IPS-18c (cell line): ENCODE results near the gene SMURF1.

ENCODE experiments used
- H3K4me3 ChIP-seq: 2 replicates; pipeline ENCODE4 v1.7.0; 2013; ENCODE audit warnings: low read depth, mild to moderate bottlenecking, low read length, moderate library complexity; ENCODE audit not compliant: insufficient read depth
- H3K9me3 ChIP-seq: one replicate; pipeline ENCODE4 v1.6.1; 2013; ENCODE audit warnings: mild to moderate bottlenecking, low read length, moderate library complexity; ENCODE audit not compliant: control insufficient read depth, insufficient read depth

SMURF1 gene

GRCh38 chr7:98996150-98996552 is 147.8 kb downstream of the SMURF1 start:
- no peaks in the 10 kb centered on the region for H3K9me3 ChIP-seq
- H3K4me3 ChIP-seq: no peak overlapping the region

DNA sequence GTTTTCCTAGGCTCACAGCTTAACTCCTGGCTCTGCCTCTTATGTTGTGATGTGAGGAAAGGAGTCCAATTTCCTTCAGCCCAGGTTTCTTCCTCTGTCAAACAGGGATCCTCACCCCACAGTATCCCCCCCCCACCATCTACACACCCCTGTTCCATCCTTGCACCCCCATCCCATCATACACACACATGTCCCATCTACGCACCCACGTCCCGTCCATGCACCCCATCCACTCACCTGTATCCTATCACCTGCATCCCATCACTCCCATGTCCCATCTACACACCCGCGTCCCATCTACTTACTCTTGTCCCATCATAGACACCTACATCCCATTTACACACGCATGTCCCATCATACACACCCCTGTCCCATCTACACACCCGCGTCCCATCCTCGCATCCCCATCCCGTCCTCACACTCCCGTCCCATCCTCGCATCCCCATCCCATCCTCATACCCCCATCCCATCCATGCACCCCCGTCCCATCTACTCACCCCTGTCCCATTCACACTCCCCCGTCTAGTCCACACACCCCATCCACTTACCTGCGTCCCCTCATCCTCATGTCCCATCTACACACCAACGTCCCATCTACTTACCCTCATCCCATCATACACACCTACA is 148.3 kb downstream of the SMURF1 start:
- Histone ChIP-seq H3K9me3 (no peaks in the 10 kb centered on the region), H3K4me3 (no peak overlapping the region)

GRCh38 chr7:98995111-98995510 is 148.8 kb downstream of the SMURF1 start:
- Histone ChIP-seq H3K9me3 (no peaks in the 10 kb centered on the region), H3K4me3 (no peak overlapping the region)

DNA sequence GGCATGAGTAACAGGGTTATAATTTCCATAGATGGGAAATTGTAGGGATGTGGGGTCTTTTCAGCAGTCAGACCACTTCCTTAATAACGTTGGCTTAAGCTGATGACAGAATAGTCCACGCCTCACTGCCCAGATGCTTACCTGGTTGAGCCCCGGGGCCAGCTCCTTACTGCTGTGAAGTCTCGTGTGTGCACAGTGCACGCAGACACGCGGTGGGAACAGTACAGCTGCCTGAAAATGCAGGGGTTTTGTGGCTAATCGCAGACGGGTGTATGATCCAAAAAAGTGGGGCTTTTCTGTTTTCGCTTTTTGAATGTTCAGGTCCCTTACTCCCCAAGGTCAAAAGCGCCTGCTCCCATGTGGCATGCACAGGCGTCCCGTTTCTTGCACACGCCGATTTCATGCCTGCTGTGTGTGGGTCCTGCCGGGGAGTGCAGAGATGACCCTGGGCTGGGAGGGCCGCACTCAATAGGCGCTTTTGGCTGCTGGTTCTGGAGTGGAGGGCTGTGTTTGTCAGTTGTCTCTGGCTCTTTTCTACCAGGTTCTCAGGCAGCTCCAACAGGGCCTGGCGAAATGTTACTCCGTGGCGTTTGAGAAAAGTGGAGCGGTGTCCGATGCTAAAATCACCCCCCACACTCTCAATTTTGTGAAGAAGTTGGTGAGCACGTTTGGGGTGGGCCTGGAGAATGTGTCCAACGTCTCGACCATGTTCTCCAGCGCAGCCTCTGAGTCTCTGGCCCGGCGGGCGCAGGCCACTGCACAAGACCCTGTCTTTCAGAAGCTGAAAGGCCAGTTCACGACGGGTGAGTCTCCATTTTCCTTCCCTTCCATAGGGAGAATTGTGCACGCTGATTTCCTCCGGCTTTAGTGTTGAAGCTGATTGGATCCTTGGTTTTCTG is 149.6 kb downstream of the SMURF1 start:
- Histone ChIP-seq H3K9me3 (no peaks in the 10 kb centered on the region), H3K4me3 (no peak overlapping the region)

DNA sequence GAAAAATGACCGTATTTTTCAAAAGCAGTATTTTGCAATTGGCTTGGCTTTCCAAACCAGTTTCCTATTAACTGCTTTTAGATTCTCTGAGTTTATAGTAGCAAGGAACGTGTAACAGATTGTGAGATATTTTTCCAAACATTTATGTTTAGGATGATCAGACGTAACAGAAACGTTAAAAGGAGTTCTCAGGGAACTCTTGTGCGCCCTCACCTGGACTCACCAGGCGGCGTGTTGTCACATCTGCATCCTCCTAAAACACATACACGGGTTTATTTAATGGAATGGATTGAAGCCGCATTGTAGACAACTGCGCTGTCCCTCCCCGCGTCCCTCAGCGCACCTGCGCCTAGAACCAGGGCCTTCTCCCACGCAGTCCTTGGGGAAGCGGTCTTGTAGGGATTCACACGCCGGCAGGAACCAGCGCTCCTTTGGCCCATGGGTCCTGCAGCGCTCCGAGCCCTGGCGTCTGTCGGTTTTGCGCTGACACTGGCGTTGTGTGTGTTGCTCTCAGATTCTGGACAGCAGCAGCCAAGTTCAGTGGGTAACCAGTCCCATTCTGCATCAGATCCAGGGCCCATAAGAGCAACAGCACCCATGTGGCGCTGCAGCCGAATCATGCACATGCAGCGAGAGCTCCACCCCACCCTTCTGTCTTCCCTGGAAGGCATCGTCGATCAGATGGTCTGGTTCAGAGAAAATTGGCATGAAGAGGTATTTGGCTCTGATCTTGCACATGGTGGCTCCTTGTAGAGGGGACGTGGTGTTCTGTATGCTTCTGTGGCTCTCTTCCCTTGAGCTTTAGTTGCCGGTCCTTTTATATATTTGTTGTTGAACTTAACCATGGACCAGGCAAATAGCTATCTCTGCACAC is 150.6 kb downstream of the SMURF1 start:
- no peak overlapping the region for H3K4me3 ChIP-seq

DNA sequence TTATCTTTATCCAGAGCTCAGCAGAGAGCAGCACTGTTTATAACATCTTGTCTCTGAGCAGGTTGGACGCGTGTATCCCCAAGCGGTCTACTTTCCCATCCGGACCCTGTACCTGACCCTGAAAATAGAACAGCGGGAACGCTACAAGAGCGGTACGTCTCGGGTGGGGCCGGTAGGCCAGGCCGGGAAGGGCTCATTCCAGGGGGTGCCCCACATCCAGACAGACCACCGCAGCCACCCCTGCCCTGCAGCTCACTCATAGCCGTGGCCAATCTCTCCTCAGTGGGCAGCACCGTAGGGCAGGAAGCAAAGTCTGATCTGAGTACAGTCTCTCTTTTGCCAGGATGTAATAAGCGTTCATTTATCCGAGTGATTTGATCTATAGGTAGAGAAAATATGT is 151.8 kb downstream of the SMURF1 start:
- Histone ChIP-seq H3K9me3 (no peaks in the 10 kb centered on the region), H3K4me3 (no peak overlapping the region)

More for the DNA sequence above, 150.6 kb downstream of the SMURF1 start:
- H3K9me3 ChIP-seq: no peaks in the 10 kb centered on the region

DNA sequence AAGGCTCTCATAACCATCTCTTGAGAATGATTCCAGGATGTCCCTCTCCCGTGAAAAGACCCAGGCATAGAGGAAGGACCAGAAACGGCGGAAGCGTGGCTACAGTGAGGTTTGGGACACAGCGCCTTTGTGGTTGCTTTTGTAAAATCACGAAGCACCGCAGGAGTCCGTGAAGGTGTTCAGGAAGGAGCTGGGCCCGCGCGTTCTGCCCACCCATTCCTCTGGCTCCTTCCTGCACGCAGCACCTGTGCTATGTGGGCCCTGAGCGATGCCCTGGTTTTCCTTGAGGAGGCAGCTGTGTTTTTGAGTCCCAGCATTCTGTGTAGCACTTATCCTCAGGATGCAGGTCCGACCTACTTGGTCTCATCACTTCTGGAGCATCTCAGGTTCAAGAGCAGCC is 152.8 kb downstream of the SMURF1 start:
- Histone ChIP-seq H3K9me3 (no peaks in the 10 kb centered on the region), H3K4me3 (no peak overlapping the region)

DNA sequence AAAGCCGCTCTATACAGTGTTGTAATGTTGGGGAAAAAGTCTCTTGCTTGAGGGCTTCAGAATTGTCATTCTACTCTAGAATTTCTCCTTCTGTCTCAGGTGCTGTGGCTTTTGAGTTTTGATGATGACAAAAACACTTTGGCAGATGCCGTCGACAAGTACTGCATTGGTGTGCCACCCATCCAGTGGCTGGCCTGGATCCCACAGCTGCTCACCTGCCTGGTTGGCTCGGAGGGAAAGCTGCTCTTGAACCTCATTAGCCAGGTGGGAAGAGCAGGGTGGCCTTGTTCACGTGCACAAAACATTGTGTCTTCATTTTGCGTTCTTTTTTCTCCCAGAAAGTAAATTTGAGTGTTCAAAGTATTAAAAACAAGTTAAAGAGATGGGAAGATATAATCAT is 153.6 kb downstream of the SMURF1 start:
- H3K4me3 ChIP-seq: no peak overlapping the region
- no peaks in the 10 kb centered on the region for H3K9me3 ChIP-seq

DNA sequence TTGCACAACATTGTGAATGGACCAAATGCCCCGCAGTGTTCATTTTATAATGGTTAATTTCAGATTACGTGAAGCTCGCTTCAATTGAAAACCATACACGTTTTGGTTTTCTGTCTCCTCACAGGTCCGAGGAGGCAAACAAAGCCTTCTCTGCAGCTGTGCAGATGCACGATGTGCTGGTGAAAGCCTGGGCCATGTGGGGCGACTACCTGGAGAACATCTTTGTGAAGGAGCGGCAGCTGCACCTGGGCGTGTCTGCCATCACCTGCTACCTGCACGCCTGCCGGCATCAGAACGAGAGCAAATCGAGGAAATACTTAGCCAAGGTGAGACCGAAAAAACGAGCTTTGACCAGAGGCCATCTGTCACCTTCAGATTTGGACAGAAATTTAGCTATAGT is 155.3 kb downstream of the SMURF1 start:
- H3K4me3 ChIP-seq: no peak overlapping the region
- H3K9me3 ChIP-seq: no peaks in the 10 kb centered on the region

DNA sequence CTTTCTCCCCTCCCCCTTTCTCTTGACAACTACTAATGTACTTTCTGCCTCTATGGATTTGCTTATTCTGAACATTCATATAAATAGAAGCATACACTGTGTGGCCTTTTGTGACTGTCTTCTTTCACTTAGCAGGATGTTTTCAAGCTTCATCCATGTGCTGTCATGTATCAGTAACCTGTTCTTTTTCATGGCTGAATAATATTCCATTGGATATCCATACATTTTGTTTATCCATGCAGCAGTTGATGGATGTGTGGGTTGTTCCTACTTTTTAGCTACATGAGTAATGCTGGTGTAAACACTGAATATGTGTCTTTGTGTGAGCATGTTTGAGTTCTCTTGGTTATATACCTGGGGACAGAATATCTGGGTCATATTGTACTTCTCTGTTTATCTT is 158.0 kb downstream of the SMURF1 start:
- Histone ChIP-seq H3K9me3 (no peaks in the 10 kb centered on the region), H3K4me3 (no peak overlapping the region)

GRCh38 chr7:98985406-98985805 is 158.5 kb downstream of the SMURF1 start:
- Histone ChIP-seq H3K9me3 (no peaks in the 10 kb centered on the region), H3K4me3 (no peak overlapping the region)

- no peaks in the 10 kb centered on the region for H3K9me3 ChIP-seq
- H3K4me3 ChIP-seq: no peak overlapping the region
Measured at GRCh38 chr7:98984126-98984525, 159.8 kb downstream of the SMURF1 start.

DNA sequence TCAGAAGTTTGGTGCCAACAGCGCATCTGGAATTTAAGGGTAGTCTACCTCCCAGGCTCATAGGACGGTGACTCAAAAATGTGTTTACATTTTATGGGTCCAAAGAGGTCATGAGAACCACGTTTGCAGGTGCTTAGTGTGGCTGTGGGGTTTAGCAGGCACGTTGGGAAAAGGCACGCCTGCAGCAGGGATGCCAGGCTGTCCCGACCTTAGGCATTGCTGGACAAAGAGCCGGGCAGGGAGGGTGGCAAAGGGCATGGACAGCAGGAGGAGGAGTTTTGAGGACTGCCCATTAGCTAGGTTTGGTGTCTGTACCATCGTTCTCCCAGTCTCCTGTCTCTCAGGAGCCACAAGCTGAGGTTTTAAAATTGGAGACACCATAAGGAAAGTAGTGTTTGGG is 161.2 kb downstream of the SMURF1 start:
- no peak overlapping the region for H3K4me3 ChIP-seq
- no peaks in the 10 kb centered on the region for H3K9me3 ChIP-seq

DNA sequence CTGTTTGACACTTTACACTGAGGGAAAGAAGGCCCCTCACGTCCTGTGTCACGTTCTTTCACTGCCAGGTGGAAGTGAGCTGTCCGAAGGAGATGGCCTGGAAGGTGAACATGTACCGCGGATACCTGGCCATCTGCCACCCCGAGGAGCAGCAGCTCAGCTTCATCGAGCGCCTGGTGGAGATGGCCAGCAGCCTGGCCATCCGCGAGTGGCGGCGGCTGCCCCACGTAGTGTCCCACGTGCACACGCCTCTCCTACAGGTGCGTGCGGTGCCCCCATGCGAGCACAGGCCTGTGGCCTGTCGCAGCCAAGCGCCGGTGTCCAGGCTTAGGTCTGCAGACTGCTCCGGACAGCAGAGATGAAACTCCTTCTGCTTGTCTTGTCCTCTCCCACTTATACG is 162.2 kb downstream of the SMURF1 start:
- no peak overlapping the region for H3K4me3 ChIP-seq
- H3K9me3 ChIP-seq: no peaks in the 10 kb centered on the region

DNA sequence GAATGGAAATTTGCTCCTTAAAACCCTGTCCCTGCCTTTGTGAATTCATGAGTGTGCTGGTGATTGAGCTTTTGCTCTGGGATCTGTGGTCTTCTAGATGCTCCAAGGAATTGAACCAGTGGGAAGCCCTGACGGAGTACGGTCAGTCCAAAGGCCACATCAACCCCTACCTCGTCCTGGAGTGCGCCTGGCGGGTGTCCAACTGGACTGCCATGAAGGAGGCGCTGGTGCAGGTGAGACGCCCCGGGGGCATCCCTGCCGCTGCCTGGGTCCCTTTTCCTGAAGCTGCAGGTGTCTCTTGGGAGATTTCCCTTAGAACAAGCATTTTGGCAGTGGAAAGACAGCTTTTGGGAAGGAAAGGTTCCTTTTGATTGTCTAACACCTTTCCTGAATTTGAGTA is 165.2 kb downstream of the SMURF1 start:
- no peak overlapping the region for H3K4me3 ChIP-seq
- H3K9me3 ChIP-seq: no peaks in the 10 kb centered on the region
